HepG2 (cell line): ENCODE measurements around the gene PRR15L. TPM values are rescaled to one million over a fixed set of nuclear protein-coding genes. Genes with fewer than 3 reads are reported as not detected.

Experiments used
- ARNT2 ChIP-seq: sonication (generic); formaldehyde crosslinking; IDR thresholded peaks from 2 replicates; pipeline ENCODE4 v1.8.0; 2022; ENCODE audit warnings: mild to moderate bottlenecking, low read depth, missing genetic modification reagents, moderate library complexity
- FUBP1 ChIP-seq: sonication (generic); formaldehyde crosslinking; IDR thresholded peaks from 2 replicates; pipeline ENCODE4 v1.5.1; 2020; ENCODE audit warnings: missing genetic modification reagents, mild to moderate bottlenecking, borderline replicate concordance
- HNF4A ChIP-seq: sonication (generic); formaldehyde crosslinking; IDR thresholded peaks from 2 replicates; pipeline ENCODE4 v1.4.0; 2020; ENCODE audit warnings: missing genetic modification reagents
- MBD4 ChIP-seq: IDR thresholded peaks from 2 replicates; pipeline ENCODE4 v1.6.1; 2012; ENCODE audit warnings: low read length, inconsistent platforms, borderline replicate concordance
- NR2C2 ChIP-seq: sonication (generic); formaldehyde crosslinking; IDR thresholded peaks from 2 replicates; pipeline ENCODE4 v1.4.0; 2020; ENCODE audit warnings: missing genetic modification reagents, mild to moderate bottlenecking, moderate library complexity, borderline replicate concordance
- PAX8 ChIP-seq: sonication (generic); formaldehyde crosslinking; IDR thresholded peaks from 2 replicates; pipeline ENCODE4 v1.8.0; 2022; ENCODE audit warnings: mild to moderate bottlenecking, missing genetic modification reagents, borderline replicate concordance
- PAXIP1 ChIP-seq: sonication (generic); formaldehyde crosslinking; conservative IDR thresholded peaks from 2 replicates; pipeline ENCODE4 v1.4.0; 2020; ENCODE audit warnings: mild to moderate bottlenecking, missing genetic modification reagents, moderate library complexity
- RARA ChIP-seq: IDR thresholded peaks from 2 replicates; pipeline ENCODE4 v1.6.1; 2016; ENCODE audit warnings: missing genetic modification reagents, missing compliant biosample characterization
- RFXAP ChIP-seq: sonication (generic); formaldehyde crosslinking; IDR thresholded peaks from 2 replicates; pipeline ENCODE4 v1.4.0; 2020; ENCODE audit warnings: missing genetic modification reagents, borderline replicate concordance
- SMARCE1 ChIP-seq: fragments of 450-650 bp; IDR thresholded peaks from 2 replicates; pipeline ENCODE4 v1.6.1; 2017; ENCODE audit warnings: borderline replicate concordance
- U2AF1 ChIP-seq: fragments of 200-400 bp; formaldehyde crosslinking; optimal IDR thresholded peaks from 2 replicates; pipeline ENCODE3; 2017; ENCODE audit warnings: mild to moderate bottlenecking, low read depth, low read length
- ZFP82 ChIP-seq: sonication (generic); formaldehyde crosslinking; IDR thresholded peaks from 2 replicates; pipeline ENCODE4 v1.5.1; 2020; ENCODE audit warnings: mild to moderate bottlenecking, missing genetic modification reagents, borderline replicate concordance
- ZNF264 ChIP-seq: sonication (generic); formaldehyde crosslinking; IDR thresholded peaks from 2 replicates; pipeline ENCODE4 v1.4.0; 2020; ENCODE audit warnings: missing genetic modification reagents
- ZNF343 ChIP-seq: sonication (generic); formaldehyde crosslinking; IDR thresholded peaks from 2 replicates; pipeline ENCODE4 v1.4.0; 2020; ENCODE audit warnings: mild to moderate bottlenecking, missing genetic modification reagents
- ZNF563 ChIP-seq: sonication (generic); formaldehyde crosslinking; IDR thresholded peaks from 2 replicates; pipeline ENCODE4 v1.8.0; 2022; ENCODE audit warnings: mild to moderate bottlenecking, moderate library complexity, missing genetic modification reagents
- ZNF574 ChIP-seq: sonication (generic); formaldehyde crosslinking; IDR thresholded peaks from 2 replicates; pipeline ENCODE4 v1.4.0; 2020; ENCODE audit warnings: missing genetic modification reagents
- ZNF674 ChIP-seq: sonication (generic); formaldehyde crosslinking; IDR thresholded peaks from 2 replicates; pipeline ENCODE4 v1.5.0; 2020; ENCODE audit warnings: low read depth, mild to moderate bottlenecking, missing genetic modification reagents
- polyA plus RNA-seq, 8 experiments: library from polyadenylated mRNA; depleted of rRNA in 3 of 8; stranded (reverse) in 7 of 8; unstranded in 1 of 8; fragments of >200 nt; fragmentation: Illumina TruSeq in 4 of 8; extraction: Trizol in 4 of 8; gene quantifications; 2 replicates each; pipeline versions ENCODE4 v1.2.1 to v1.2.3, GENCODE V29; 2011 to 2016; ENCODE audit warnings: low read depth in 4 of 8, missing spikeins in 1 of 8, mixed read lengths in 1 of 8; ENCODE audit not compliant: insufficient read depth in 1 of 8
- total RNA-seq, 5 experiments: library from RNA; depleted of rRNA; stranded (reverse); fragments of >200 nt; fragmentation: Illumina TruSeq; extraction: Trizol; gene quantifications; 2 replicates each; pipeline ENCODE4 v1.2.3, GENCODE V29; 2016; ENCODE audit warnings: low read depth in 1 of 5
- TF ChIP-seq, protein P1 (sequence below): sonication (generic); formaldehyde crosslinking; IDR thresholded peaks from 2 replicates; pipeline ENCODE4 v1.4.0; 2020; ENCODE audit warnings: missing genetic modification reagents

PRR15L gene
- total and polyA plus RNA-seq, 2 of the 13 experiments (the other 11 are each of a cell fraction or from before 2014, with no cell fraction given) = 0.44 to 2.0 TPM

DNA sequence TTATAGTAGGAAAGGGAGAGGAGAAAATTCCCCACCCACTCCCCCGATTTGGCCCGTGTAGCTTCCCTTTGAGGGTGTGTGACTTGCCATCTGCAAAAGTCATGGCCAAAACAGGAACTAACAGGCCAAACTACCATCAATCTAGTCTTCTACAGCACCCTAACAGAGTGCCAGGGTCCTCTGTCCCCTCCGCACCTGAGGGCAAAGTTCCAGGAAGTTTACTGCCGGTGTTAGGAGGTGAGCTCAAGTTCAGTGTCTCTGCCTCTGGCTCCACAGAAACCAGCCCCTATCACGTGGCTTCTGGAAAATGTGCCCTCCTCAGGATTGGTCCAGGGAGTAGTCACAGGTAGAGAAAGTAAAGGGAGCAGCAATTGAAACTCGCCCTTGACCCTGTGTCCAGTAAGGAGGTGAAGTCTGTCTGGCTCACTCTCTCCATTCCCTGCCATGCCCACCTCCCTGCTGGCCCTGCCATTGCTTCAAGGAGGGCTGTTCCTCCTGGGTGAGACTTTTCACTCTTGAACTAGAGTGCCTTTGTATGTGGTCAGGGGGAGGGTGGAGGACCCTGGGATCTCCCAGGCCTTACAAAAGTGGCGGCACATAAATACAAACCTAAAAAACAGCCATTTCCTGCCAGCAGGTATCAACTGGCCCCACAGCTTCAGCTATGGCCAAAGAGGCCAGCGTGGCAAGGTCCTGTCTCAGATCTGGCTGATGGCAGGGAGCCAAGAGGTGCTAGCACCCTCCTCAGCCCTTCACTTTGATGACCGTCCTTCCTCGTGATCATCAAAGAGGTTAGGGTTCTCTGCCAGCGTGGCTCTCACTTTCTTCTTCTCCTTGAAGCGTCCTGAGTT lies 5.3 kb downstream of the PRR15L start (continued):
- TF ChIP-seq PAXIP1 (CRISPR knock-in tag) (peak; percentile 94), ARNT2 (CRISPR knock-in tag) (no peak; the same call in 1 of the 2 replicates), ZFP82 (CRISPR knock-in tag) (0 out of 2 replicates have a peak, but pooled peaks have one; percentile 27), SMARCE1 (no peak), RARA (CRISPR knock-in tag) (peak; percentile 99), MBD4 (no peak), PAX8 (CRISPR knock-in tag) (no peak), ZNF574 (CRISPR knock-in tag) (peak; percentile 71), ZNF343 (no peak), U2AF1 (no peak), NR2C2 (CRISPR knock-in tag) (peak; percentile 61), ZNF674 (CRISPR knock-in tag) (no peak), HNF4A (CRISPR knock-in tag) (peak; percentile 97), ZNF264 (CRISPR knock-in tag) (no peak), FUBP1 (CRISPR knock-in tag) (peak; percentile 41; the same call in 1 of the 2 replicates), RFXAP (CRISPR knock-in tag) (peak; percentile 81; the same call in 1 of the 2 replicates), ZNF563 (CRISPR knock-in tag) (0 out of 2 replicates have a peak, but pooled peaks have one; percentile 54)
- TF ChIP-seq, protein P1, sequence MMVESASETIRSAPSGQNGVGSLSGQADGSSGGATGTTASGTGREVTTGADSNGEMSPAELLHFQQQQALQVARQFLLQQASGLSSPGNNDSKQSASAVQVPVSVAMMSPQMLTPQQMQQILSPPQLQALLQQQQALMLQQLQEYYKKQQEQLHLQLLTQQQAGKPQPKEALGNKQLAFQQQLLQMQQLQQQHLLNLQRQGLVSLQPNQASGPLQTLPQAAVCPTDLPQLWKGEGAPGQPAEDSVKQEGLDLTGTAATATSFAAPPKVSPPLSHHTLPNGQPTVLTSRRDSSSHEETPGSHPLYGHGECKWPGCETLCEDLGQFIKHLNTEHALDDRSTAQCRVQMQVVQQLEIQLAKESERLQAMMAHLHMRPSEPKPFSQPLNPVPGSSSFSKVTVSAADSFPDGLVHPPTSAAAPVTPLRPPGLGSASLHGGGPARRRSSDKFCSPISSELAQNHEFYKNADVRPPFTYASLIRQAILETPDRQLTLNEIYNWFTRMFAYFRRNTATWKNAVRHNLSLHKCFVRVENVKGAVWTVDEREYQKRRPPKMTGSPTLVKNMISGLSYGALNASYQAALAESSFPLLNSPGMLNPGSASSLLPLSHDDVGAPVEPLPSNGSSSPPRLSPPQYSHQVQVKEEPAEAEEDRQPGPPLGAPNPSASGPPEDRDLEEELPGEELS (CRISPR knock-in tag) = peak; percentile 82
